Activated T-cell treated with anti-CD3 and anti-CD28 coated beads for 1 hour (primary cell): ENCODE results near the gene EIF5AL1.
"Not testable (repeated sequence)": the region's sequence is repeated elsewhere in the genome, so short reads cannot be mapped to it uniquely, and the experiment has no call there.

ENCODE experiments used
- DNase-seq: peaks from one replicate; pipeline ENCODE4 v3.0.0-alpha.2; 2020; ENCODE audit warnings: low read depth

The EIF5AL1 gene

GRCh38 chr10:79509306-79509933 is 2.9 kb upstream of the EIF5AL1 start:
- not testable (repeated sequence) for DNase-seq

GRCh38 chr10:79509934-79510508 is 2.3 kb upstream of the EIF5AL1 start:
- not testable (repeated sequence) for DNase-seq

GRCh38 chr10:79516532-79517205 is 4.3 kb downstream of the EIF5AL1 start:
- DNase-seq, result not testable (repeated sequence)

GRCh38 chr10:79517567-79517966 is 5.2 kb downstream of the EIF5AL1 start:
- DNase-seq, result not testable (repeated sequence)

GRCh38 chr10:79521751-79522150 is 9.4 kb downstream of the EIF5AL1 start:
- not testable (repeated sequence) for DNase-seq

- DNase-seq, result not testable (repeated sequence)
Measured at GRCh38 chr10:79522464-79522863, 10.1 kb downstream of the EIF5AL1 start.

GRCh38 chr10:79523157-79523853 is 11.0 kb downstream of the EIF5AL1 start:
- DNase-seq, result not testable (repeated sequence)

- not testable (repeated sequence) for DNase-seq
Measured at GRCh38 chr10:79525049-79525710, 12.8 kb downstream of the EIF5AL1 start.

GRCh38 chr10:79528261-79528660 is 15.9 kb downstream of the EIF5AL1 start:
- DNase-seq, result not testable (repeated sequence)

GRCh38 chr10:79533142-79533902 is 21.0 kb downstream of the EIF5AL1 start:
- DNase-seq, result not testable (repeated sequence)

GRCh38 chr10:79533903-79534175 is 21.5 kb downstream of the EIF5AL1 start:
- not testable (repeated sequence) for DNase-seq

GRCh38 chr10:79538311-79538710 is 26.0 kb downstream of the EIF5AL1 start:
- DNase-seq, result not testable (repeated sequence)

- DNase-seq, result not testable (repeated sequence)
Measured at GRCh38 chr10:79540930-79541329, 28.6 kb downstream of the EIF5AL1 start.

GRCh38 chr10:79542626-79543025 is 30.3 kb downstream of the EIF5AL1 start:
- no peak for DNase-seq

- DNase-seq, result not testable (repeated sequence)
Measured at GRCh38 chr10:79544408-79544807, 32.1 kb downstream of the EIF5AL1 start.

- DNase-seq, result not testable (repeated sequence)
Measured at GRCh38 chr10:79544926-79545659, 32.8 kb downstream of the EIF5AL1 start.

- not testable (repeated sequence) for DNase-seq
Measured at GRCh38 chr10:79547128-79547527, 34.8 kb downstream of the EIF5AL1 start.

- DNase-seq, result no peak
Measured at GRCh38 chr10:79547973-79548372, 35.6 kb downstream of the EIF5AL1 start.

- DNase-seq, result no peak
Measured at GRCh38 chr10:79552143-79552542, 39.8 kb downstream of the EIF5AL1 start.
